ENCODE data around the gene MUC5B. TPM values are rescaled to one million over a fixed set of nuclear protein-coding genes. Genes with fewer than 3 reads are reported as not detected.
"Not testable (repeated sequence)": the region's sequence is repeated elsewhere in the genome, so short reads cannot be mapped to it uniquely, and the experiment has no call there.

Gene MUC5B
- total and polyA plus RNA-seq, 2 donors (not counting 3 experiments of a cell fraction or from before 2014, with no cell fraction given) = not detected

- FAIRE-seq; H3K4me2 ChIP-seq (ENCODE audit: insufficient read depth, low read length); BruUV-seq (replicated peaks); H3K4me1 ChIP-seq (ENCODE audit: control insufficient read depth, extremely low read depth, insufficient read depth, low read length); H3K9ac ChIP-seq (replicated peaks; ENCODE audit: extremely low read depth, insufficient read depth, low read length); H3K9me3 ChIP-seq (replicated peaks; ENCODE audit: control insufficient read depth, insufficient read depth, low read length); H3K36me3 ChIP-seq (ENCODE audit: control insufficient read depth in 2 of 2, extremely low read depth in 1 of 2, insufficient read depth in 2 of 2, low read length in 2 of 2); H3K27ac ChIP-seq (ENCODE audit: insufficient read depth, low read depth, low read length); CTCF ChIA-PET; POLR2A ChIA-PET; H2AFZ ChIP-seq (ENCODE audit: low read depth, low read length); H3K4me3 ChIP-seq (replicated peaks in 1 of 3; ENCODE audit: insufficient read depth in 1 of 3, low read depth in 1 of 3, low read length in 3 of 3); H4K20me1 ChIP-seq (replicated peaks; ENCODE audit: control insufficient read depth, extremely low read depth, insufficient read depth, low read length); H3K79me2 ChIP-seq (ENCODE audit: control insufficient read depth, insufficient read depth, low read length); dilution Hi-C loops (cut with MboI; ENCODE audit: extremely low pct_ligation_motif_present, low sequenced_read_pairs); H3K9me1 ChIP-seq (replicated peaks; ENCODE audit: control insufficient read depth, extremely low read depth, insufficient read depth, low read length); DNase-seq (ENCODE audit: low read depth, low spot score): not testable (repeated sequence)
- peaks cover 0 to 14% of the 10 kb centered on the region in 2 experiments for H3K27me3 ChIP-seq (ENCODE audit: control insufficient read depth in 2 of 2, insufficient read depth in 2 of 2, low read length in 2 of 2)
- intact Hi-C loops (cut with micrococcal nuclease) = loop anchor here (5.0 kb wide), 1 partner anchor 301 kb away; no protein-coding TSS in a partner anchor
Observed at GRCh38 chr11:1215826-1216225, 7.0 kb upstream of the MUC5B start.

GRCh38 chr11:1217151-1217550 is 5.7 kb upstream of the MUC5B start:
- DNase-seq (ENCODE audit: low read depth, low spot score) = no peak
- dilution Hi-C loops (cut with MboI; ENCODE audit: extremely low pct_ligation_motif_present, low sequenced_read_pairs) = no loop called here
- no peaks in the 10 kb centered on the region for H4K20me1 ChIP-seq (replicated peaks; ENCODE audit: control insufficient read depth, extremely low read depth, insufficient read depth, low read length)
- no TSS peak for BruUV-seq (replicated peaks)
- H3K9me1 ChIP-seq (replicated peaks; ENCODE audit: control insufficient read depth, extremely low read depth, insufficient read depth, low read length) = no peaks in the 10 kb centered on the region
- H3K36me3 ChIP-seq (ENCODE audit: control insufficient read depth in 2 of 2, extremely low read depth in 1 of 2, insufficient read depth in 2 of 2, low read length in 2 of 2) = no peaks in the 10 kb centered on the region
- POLR2A ChIA-PET = no interaction called here
- no peak overlapping the region for H3K4me2 ChIP-seq (ENCODE audit: insufficient read depth, low read length)
- no peak overlapping the region for H3K27ac ChIP-seq (ENCODE audit: insufficient read depth, low read depth, low read length)
- H3K4me3 ChIP-seq (replicated peaks in 1 of 3; ENCODE audit: insufficient read depth in 1 of 3, low read depth in 1 of 3, low read length in 3 of 3) = no peak overlapping the region
- CTCF ChIA-PET = no interaction called here
- intact Hi-C loops (cut with micrococcal nuclease) = loop anchor here (5.0 kb wide), 1 partner anchor 300 kb away; no protein-coding TSS in a partner anchor
- H3K4me1 ChIP-seq (ENCODE audit: control insufficient read depth, extremely low read depth, insufficient read depth, low read length) = no peaks in the 10 kb centered on the region
- no peak overlapping the region for H2AFZ ChIP-seq (ENCODE audit: low read depth, low read length)
- H3K9me3 ChIP-seq (replicated peaks; ENCODE audit: control insufficient read depth, insufficient read depth, low read length) = no peaks in the 10 kb centered on the region
- no peak overlapping the region for H3K9ac ChIP-seq (replicated peaks; ENCODE audit: extremely low read depth, insufficient read depth, low read length)
- FAIRE-seq = no peak
- H3K79me2 ChIP-seq (ENCODE audit: control insufficient read depth, insufficient read depth, low read length) = no peaks in the 10 kb centered on the region
- peaks cover 0 to 10% of the 10 kb centered on the region in 2 experiments for H3K27me3 ChIP-seq (ENCODE audit: control insufficient read depth in 2 of 2, insufficient read depth in 2 of 2, low read length in 2 of 2)
- TF ChIP-seq FOS (IDR thresholded peaks at IDR 0.05; ENCODE audit: borderline replicate concordance, insufficient read depth, low read length) (no peak), JUN (IDR thresholded peaks at IDR 0.05; ENCODE audit: borderline replicate concordance, insufficient read depth, insufficient read length, low read depth) (no peak), EZH2 (IDR thresholded peaks at IDR 0.05; ENCODE audit: borderline replicate concordance, low read depth, low read length, severe bottlenecking) (no peak), MYC (IDR thresholded peaks at IDR 0.05; ENCODE audit: low read depth, low read length) (no peak), POLR2AphosphoS5 (IDR thresholded peaks at IDR 0.05; ENCODE audit: insufficient read depth, low read depth, low read length) (no peak), POLR2A (IDR thresholded peaks at IDR 0.05; ENCODE audit: low read depth, low read length) (no peak), MAX (IDR thresholded peaks at IDR 0.05; ENCODE audit: insufficient read depth, insufficient read length) (no peak), CTCF (IDR thresholded peaks at IDR 0.05; ENCODE audit: extremely low read depth in 1 of 2, insufficient read depth in 1 of 2, low read depth in 1 of 2, low read length in 2 of 2) (no peak), GATA2 (IDR thresholded peaks at IDR 0.05; ENCODE audit: insufficient read depth, insufficient read length, low read depth, low read length) (no peak)

All from endothelial cell of umbilical vein (primary cell).